Gastrocnemius medialis (tissue), 4 donors: ENCODE measurements around the gene DIPK1B.

Experiments used
- CTCF ChIP-seq, 5 experiments: fragments of 450-650 bp in 3 of 5; fragments of 200-600 bp in 2 of 5; sonication (generic) in 2 of 5; IDR thresholded peaks in 4 of 5; conservative IDR thresholded peaks in 1 of 5; 1 replicate in 4 of 5; 2 replicates in 1 of 5; pipeline ENCODE4 v1.5.1; 2016 to 2019; ENCODE audit warnings: antibody characterized with exemption in 5 of 5, mild to moderate bottlenecking in 3 of 5, moderate library complexity in 3 of 5
- POLR2A ChIP-seq, 2 donors: fragments of 450-650 bp; IDR thresholded peaks; one replicate each; pipeline ENCODE4 v1.6.1; 2017; ENCODE audit warnings: antibody characterized with exemption in 2 of 2, mild to moderate bottlenecking in 2 of 2, moderate library complexity in 2 of 2

GRCh38 chr9:136697821-136698526, 14.4 kb upstream of the DIPK1B start:
- TF ChIP-seq CTCF (IDR thresholded peaks at IDR 0.05 in 4 of 5, conservative IDR thresholded peaks at IDR 0.05 in 1 of 5) (no peak), POLR2A (IDR thresholded peaks at IDR 0.05) (no peak)
